Erythroblast (primary cell): Measurements from ENCODE around the gene EIF4B.

ENCODE experiments used
- GATA1 ChIP-seq: IDR thresholded peaks from 2 replicates; pipeline ENCODE4 v1.6.1; 2011; ENCODE audit warnings: low read depth, mild to moderate bottlenecking, control low read depth, low read length, moderate library complexity
- POLR2A ChIP-seq: IDR thresholded peaks from 2 replicates; pipeline ENCODE4 v1.6.1; 2011; ENCODE audit warnings: mild to moderate bottlenecking, low read length

GRCh38 chr12:53046655-53047220 lies 40.5 kb downstream of the EIF4B start:
- peak; percentile 26 for TF ChIP-seq POLR2A
- TF ChIP-seq GATA1 = no peak
